Esophagus muscularis mucosa (tissue), 4 donors: Measurements from ENCODE around the gene RNU1-3. TPM values are rescaled to one million over a fixed set of nuclear protein-coding genes. Genes with fewer than 3 reads are reported as not detected.
"Not testable (repeated sequence)": the region's sequence is repeated elsewhere in the genome, so short reads cannot be mapped to it uniquely, and the experiment has no call there.

ENCODE experiments used
- DNase-seq: peaks from one replicate; pipeline ENCODE4 v3.0.0-alpha.2; 2017; ENCODE audit errors: extremely low spot score
- H3K27ac ChIP-seq, 4 donors: fragments of 200-600 bp; sonication (generic); replicated peaks in 1 of 4; 1 replicate in 3 of 4; 2 replicates in 1 of 4; pipeline ENCODE4 v1.5.1; 2016 to 2019; ENCODE audit warnings: mild to moderate bottlenecking in 1 of 4
- H3K27me3 ChIP-seq, 4 donors: fragments of 200-600 bp; sonication (generic); one replicate each; pipeline versions ENCODE4 v1.5.1 to v1.6.0; 2016 to 2019
- H3K36me3 ChIP-seq, 4 donors: fragments of 200-600 bp; sonication (generic); one replicate each; pipeline ENCODE4 v1.5.1; 2016 to 2019
- H3K4me1 ChIP-seq, 4 donors: fragments of 200-600 bp; sonication (generic); one replicate each; pipeline ENCODE4 v1.5.1; 2016 to 2019
- H3K4me3 ChIP-seq, 4 donors: fragments of 200-600 bp; sonication (generic); 1 replicate in 2 of 4; 2 replicates in 2 of 4; pipeline ENCODE4 v1.5.1; 2016 to 2019; ENCODE audit warnings: mild to moderate bottlenecking in 4 of 4, moderate library complexity in 1 of 4
- H3K9me3 ChIP-seq, 4 donors: fragments of 200-600 bp; sonication (generic); 1 replicate in 3 of 4; 2 replicates in 1 of 4; pipeline ENCODE4 v1.5.1; 2016 to 2019
- WGBS: methylation state at CpG from one replicate; pipeline ENCODE4 v1.1.5; 2018; 5-methylcytosine and 5-hydroxymethylcytosine counted together
- intact Hi-C: fragments of 100-400 bp; cut with DNase I; formaldehyde crosslinking; loops from one replicate; pipeline ENCODE4 v1.15.1; 2023
- total RNA-seq, 4 donors: library from RNA; depleted of rRNA; stranded (reverse); fragments of >200 nt; gene quantifications; one replicate each; pipeline versions ENCODE4 v1.1.0 to v1.2.1, GENCODE V29; 2016

RNU1-3 gene
- total RNA-seq, 4 donors from 2014 or later: under 0.01 TPM; not detected in 2

DNA sequence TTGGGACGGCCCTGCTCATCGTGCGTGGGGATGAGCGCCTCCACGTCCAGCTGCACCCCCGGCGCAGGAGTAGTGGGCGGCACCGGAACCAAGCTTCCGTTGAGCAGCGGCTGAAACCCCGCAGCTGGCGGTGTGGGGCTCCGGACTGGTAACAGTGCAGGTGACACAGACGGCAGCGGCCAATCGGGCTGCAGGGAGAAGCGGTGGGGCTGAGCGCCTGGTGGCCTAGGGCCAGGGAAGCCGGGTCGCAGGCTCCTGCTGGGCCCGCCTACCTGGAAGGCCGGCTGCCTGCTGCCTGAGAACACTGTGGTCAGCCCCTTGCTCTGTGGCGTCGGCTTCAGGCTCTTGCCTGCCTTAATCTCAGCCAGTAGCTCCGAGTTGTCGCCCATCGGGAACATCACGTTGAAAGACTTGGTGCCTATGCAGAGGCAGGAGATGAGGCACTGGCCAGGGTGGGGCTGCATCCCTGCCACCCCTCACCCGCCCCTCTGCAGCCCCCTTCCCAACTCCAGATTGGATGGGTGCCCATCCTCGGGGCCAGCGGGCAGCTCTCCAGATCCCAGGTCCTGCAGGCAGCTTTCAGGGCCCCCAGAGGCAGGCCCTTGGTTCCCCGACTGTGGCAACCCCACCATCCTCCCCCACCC, 29.9 kb upstream of the RNU1-3 start:
- DNase-seq: peak; percentile 84
- H3K36me3 ChIP-seq, intact Hi-C loops, H3K27ac ChIP-seq, H3K9me3 ChIP-seq, H3K4me3 ChIP-seq, H3K4me1 ChIP-seq: not testable (repeated sequence)
- peaks cover 0 to 36% (median 5%) of the 10 kb centered on the region in 4 donors for H3K27me3 ChIP-seq
- WGBS: no CpG with 5 or more reads among the region's 33 CpGs

DNA sequence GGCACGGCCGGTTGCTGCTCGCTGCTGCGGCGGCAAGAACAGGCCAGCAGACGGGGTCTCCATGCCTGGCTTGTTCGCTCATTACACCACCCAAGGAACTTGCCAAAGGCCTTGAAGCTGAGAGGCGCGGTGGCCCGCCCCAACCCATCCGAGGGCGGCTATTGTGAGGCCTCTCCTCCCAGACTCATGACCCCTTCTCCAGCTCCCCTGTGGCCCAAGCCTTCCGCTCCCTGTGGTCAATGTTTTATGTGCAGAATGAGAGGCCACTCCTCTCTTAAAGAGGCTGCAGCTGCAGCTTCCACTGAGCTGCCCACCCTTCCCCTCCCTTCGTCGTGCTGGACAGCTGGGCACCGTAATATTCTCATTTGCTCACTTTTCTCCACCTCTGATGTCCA, 27.6 kb upstream of the RNU1-3 start:
- H3K27me3 ChIP-seq: peaks cover 0 to 30% (median 5%) of the 10 kb centered on the region in 4 donors
- H3K4me3 ChIP-seq, H3K36me3 ChIP-seq, H3K4me1 ChIP-seq, DNase-seq, H3K27ac ChIP-seq, intact Hi-C loops, H3K9me3 ChIP-seq: not testable (repeated sequence)
- 43% methylated on average over 1 of the region's 16 CpGs for WGBS

DNA sequence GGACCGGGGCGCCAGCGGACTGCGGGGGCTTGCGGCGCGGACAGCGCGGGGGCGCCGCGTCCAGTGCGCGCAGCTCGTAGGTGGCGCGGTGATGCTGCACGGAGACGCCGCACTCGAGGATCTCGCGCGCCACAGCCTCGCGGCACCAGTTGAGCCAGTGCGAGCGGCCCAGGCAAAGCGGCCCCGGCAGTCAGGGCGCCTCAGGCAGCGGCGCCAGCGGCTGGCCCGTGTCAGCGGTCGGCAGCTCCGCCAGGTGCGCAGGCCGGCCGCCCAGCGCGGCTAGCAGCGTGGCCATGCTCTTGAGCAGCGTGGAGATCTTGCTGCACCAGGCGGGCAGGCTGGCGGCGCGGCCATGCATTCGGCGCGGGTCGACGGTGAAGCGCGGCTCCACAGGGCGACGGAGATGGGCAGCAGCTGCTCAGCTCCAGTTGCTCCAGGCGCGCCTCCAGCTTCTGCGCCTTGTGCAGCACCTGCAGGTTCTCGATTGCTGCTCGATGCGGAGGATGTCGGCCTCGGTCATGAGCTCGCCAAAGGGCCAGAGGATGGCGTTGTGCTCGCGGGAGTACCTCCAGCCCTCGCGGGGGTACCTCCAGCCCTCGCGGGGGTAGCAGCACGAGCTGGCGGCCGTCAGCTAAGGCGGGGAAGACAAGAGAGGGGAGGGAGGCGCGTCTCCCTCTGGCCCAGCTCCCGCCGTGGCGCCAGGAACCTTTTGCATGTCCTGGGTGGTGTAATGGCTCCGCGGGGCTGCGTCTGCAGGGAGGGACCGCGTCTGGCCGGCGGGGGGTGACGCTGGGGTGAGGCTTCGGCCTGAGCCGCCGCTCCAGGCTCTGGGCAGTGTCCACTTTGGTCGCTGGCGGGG, 26.9 kb upstream of the RNU1-3 start:
- H3K9me3 ChIP-seq, DNase-seq, H3K36me3 ChIP-seq, H3K4me3 ChIP-seq, H3K4me1 ChIP-seq, H3K27ac ChIP-seq, intact Hi-C loops: not testable (repeated sequence)
- peaks cover 0 to 29% (median 5%) of the 10 kb centered on the region in 4 donors for H3K27me3 ChIP-seq
- WGBS: no CpG with 5 or more reads among the region's 96 CpGs

- WGBS: no CpG with 5 or more reads among the region's 79 CpGs
- DNase-seq, intact Hi-C loops: not testable (repeated sequence)
Observed at GRCh38 chr1:16692717-16693448, 26.1 kb upstream of the RNU1-3 start.

GRCh38 chr1:16692283-16692682, 25.5 kb upstream of the RNU1-3 start:
- H3K4me3 ChIP-seq, H3K9me3 ChIP-seq, H3K36me3 ChIP-seq, intact Hi-C loops, H3K4me1 ChIP-seq, DNase-seq, H3K27ac ChIP-seq: not testable (repeated sequence)
- H3K27me3 ChIP-seq: peaks cover 0 to 24% (median 5%) of the 10 kb centered on the region in 4 donors
- no CpG with 5 or more reads among the region's 39 CpGs for WGBS

More at GRCh38 chr1:16692717-16693448, 26.1 kb upstream of the RNU1-3 start:
- not testable (repeated sequence) for H3K36me3 ChIP-seq, H3K9me3 ChIP-seq, H3K4me3 ChIP-seq, H3K4me1 ChIP-seq, H3K27ac ChIP-seq
- peaks cover 0 to 25% (median 5%) of the 10 kb centered on the region in 4 donors for H3K27me3 ChIP-seq

DNA sequence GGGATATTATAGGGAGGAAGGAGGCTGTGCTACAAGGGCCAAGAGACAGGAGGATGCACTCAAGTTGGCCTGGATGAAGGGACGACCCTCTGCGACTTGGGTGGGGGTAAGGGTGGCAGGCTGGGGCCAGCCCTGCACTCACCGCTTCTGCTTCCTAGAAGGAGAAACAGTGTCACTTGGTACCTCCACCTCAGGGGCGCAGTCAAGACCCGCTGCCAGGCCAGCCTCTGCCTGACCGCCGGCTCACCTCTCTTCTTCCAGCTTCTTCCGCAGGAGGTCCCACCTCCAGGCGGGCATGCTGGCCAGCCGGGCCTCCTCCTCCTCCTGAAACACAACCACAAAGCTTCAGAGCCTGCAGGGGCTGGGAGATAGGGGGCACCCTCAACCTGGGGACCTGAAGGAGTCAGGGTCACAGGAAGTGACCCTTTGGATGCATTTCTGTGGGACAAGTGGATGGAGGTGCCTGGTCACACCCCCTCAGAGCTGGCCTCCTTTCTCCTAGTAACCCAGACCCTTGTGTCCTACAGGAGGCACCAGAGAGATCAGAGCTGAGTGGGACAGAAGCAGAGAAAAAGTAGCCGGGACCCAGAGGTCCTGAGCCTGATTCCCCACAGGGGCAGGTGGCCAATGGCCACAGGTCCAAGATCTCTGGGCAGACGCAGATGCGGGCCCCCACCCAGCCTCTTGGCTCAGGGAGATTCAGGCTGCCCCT, 24.4 kb upstream of the RNU1-3 start:
- DNase-seq, intact Hi-C loops, H3K27ac ChIP-seq, H3K4me3 ChIP-seq, H3K36me3 ChIP-seq, H3K9me3 ChIP-seq, H3K4me1 ChIP-seq: not testable (repeated sequence)
- WGBS: no CpG with 5 or more reads among the region's 13 CpGs
- peaks cover 0 to 17% (median 0%) of the 10 kb centered on the region in 4 donors for H3K27me3 ChIP-seq

GRCh38 chr1:16687132-16687800, 20.5 kb upstream of the RNU1-3 start:
- H3K27ac ChIP-seq, H3K4me3 ChIP-seq, H3K9me3 ChIP-seq, H3K4me1 ChIP-seq, H3K36me3 ChIP-seq, intact Hi-C loops: not testable (repeated sequence)
- H3K27me3 ChIP-seq: peaks cover 0 to 13% (median 0%) of the 10 kb centered on the region in 4 donors
- peak; percentile 77 for DNase-seq
- 82% methylated on average over 10 of the region's 13 CpGs for WGBS

DNA sequence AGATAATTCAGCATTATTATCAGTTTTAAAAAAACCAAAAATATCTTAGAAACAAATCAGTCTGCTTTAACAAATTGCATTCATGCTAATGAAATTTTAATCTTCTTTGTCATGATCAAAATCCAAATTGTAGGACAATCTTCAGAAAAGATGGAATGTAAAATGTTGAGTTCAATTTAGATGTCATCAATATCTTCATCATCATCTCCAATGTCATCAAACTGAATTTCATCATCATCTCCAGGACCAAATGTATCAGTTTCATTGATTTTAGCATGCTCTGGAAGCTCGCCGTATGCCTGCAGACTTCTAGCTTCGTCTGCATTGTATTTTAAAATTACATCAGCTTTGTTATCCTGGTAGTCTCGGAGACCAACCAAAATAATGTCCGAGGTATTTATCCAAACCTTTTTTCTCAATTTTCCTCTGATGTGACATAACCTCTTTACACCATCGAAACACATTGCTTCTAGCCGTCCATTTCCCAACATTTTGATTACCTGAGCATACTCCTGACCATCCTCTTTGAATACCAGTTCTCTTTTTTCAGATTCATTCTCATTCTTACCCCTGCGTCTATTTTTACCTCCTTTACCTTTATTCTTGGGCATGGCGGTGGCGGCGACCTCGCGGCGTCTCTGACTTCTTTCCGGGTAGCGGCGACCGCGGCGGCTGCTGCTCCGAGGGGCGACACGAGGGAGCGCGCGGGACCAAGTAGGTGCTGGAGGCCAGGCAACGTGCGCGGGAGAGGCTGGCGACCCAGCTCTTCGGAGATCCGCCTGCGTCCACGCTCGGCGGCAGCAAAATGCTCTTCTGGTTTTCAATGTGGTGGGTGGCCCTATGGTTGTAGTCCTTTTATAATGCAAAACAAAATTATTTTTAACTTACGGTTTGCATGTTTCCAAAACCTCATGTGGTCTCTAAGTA, 19.0 kb upstream of the RNU1-3 start:
- H3K9me3 ChIP-seq, H3K36me3 ChIP-seq, H3K4me1 ChIP-seq, H3K27ac ChIP-seq, H3K4me3 ChIP-seq, intact Hi-C loops: not testable (repeated sequence)
- WGBS: 31% methylated on average over 37 of the region's 37 CpGs
- peak; percentile 19 for DNase-seq
- H3K27me3 ChIP-seq: peaks cover 0 to 13% (median 0%) of the 10 kb centered on the region in 4 donors
